Measurements from ENCODE around the gene HTR5A. TPM values are rescaled to one million over a fixed set of nuclear protein-coding genes. Genes with fewer than 3 reads are reported as not detected.
A peak's percentile ranks its signal among the peaks of the same experiment; 100 is the strongest.

The HTR5A gene
- total and polyA plus RNA-seq, 2 of the 13 experiments (the other 11 are each of a cell fraction or from before 2014, with no cell fraction given) = not detected

DNA sequence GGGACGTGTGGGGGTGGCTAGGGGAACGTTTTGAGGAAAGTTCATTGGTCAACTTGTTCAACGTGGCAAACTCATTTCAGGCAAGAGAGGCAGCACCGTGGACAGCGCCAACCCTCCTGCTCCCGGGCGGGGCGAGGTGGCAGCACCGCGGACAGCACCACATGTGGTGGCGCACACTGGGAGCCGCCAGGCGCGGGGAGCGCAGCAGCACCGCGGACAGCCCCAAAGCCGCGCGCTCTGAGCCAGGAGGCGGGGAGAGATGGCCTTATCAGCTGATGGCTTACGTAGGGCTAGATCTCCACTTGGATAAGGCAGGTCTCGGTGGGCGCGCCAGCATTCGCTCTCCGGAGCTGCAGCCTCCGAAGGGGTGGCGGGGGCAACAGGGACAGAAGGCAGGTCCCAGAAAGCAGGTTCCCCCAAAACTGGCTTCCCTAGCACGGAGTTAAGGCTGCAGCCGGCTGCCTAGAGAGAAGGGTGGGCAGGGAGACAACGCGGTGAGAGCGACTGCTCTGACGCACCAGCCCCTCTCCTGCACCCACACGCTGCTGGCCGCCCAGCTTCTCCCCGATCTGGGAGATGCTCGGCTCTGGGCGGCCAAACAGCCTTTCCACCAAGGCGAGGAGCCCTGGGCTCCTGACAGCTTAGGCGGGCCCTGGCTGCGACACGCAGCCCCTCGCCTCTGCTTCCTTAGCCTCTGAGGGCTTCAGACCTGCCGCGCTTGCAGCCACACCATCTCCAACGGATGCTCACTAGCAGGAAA, at the start of gene HTR5A (continued):
- TF ChIP-seq, protein P1, sequence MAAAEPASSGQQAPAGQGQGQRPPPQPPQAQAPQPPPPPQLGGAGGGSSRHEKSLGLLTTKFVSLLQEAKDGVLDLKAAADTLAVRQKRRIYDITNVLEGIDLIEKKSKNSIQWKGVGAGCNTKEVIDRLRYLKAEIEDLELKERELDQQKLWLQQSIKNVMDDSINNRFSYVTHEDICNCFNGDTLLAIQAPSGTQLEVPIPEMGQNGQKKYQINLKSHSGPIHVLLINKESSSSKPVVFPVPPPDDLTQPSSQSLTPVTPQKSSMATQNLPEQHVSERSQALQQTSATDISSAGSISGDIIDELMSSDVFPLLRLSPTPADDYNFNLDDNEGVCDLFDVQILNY (CRISPR knock-in tag; conservative IDR thresholded peaks at IDR 0.05) = peak; percentile 100
- TF ChIP-seq YEATS2 (CRISPR knock-in tag; IDR thresholded peaks at IDR 0.05; ENCODE audit: borderline replicate concordance) = peak; percentile 98
- TF ChIP-seq REPIN1 (CRISPR knock-in tag; IDR thresholded peaks at IDR 0.05; ENCODE audit: borderline replicate concordance, low read depth) = peak; percentile 100
- peak; percentile 100 for TF ChIP-seq NKX3-1 (CRISPR knock-in tag; IDR thresholded peaks at IDR 0.05)
- TF ChIP-seq, protein P2, sequence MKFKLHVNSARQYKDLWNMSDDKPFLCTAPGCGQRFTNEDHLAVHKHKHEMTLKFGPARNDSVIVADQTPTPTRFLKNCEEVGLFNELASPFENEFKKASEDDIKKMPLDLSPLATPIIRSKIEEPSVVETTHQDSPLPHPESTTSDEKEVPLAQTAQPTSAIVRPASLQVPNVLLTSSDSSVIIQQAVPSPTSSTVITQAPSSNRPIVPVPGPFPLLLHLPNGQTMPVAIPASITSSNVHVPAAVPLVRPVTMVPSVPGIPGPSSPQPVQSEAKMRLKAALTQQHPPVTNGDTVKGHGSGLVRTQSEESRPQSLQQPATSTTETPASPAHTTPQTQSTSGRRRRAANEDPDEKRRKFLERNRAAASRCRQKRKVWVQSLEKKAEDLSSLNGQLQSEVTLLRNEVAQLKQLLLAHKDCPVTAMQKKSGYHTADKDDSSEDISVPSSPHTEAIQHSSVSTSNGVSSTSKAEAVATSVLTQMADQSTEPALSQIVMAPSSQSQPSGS (CRISPR knock-in tag; IDR thresholded peaks at IDR 0.05) = peak; percentile 99
- peak; percentile 100 for TF ChIP-seq ZNF607 (CRISPR knock-in tag; IDR thresholded peaks at IDR 0.05; ENCODE audit: borderline replicate concordance)
- peak; percentile 83 for TF ChIP-seq CEBPG (CRISPR knock-in tag; IDR thresholded peaks at IDR 0.05)
- peak; percentile 99 for TF ChIP-seq ZNF501 (CRISPR knock-in tag; IDR thresholded peaks at IDR 0.05)
- TF ChIP-seq, protein P3, sequence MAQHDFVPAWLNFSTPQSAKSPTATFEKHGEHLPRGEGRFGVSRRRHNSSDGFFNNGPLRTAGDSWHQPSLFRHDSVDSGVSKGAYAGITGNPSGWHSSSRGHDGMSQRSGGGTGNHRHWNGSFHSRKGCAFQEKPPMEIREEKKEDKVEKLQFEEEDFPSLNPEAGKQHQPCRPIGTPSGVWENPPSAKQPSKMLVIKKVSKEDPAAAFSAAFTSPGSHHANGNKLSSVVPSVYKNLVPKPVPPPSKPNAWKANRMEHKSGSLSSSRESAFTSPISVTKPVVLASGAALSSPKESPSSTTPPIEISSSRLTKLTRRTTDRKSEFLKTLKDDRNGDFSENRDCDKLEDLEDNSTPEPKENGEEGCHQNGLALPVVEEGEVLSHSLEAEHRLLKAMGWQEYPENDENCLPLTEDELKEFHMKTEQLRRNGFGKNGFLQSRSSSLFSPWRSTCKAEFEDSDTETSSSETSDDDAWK (CRISPR knock-in tag; IDR thresholded peaks at IDR 0.05) = no peak
- TF ChIP-seq, protein P4, sequence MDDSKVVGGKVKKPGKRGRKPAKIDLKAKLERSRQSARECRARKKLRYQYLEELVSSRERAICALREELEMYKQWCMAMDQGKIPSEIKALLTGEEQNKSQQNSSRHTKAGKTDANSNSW (CRISPR knock-in tag; IDR thresholded peaks at IDR 0.05; ENCODE audit: borderline replicate concordance) = peak; percentile 100
- TF ChIP-seq, protein P5, sequence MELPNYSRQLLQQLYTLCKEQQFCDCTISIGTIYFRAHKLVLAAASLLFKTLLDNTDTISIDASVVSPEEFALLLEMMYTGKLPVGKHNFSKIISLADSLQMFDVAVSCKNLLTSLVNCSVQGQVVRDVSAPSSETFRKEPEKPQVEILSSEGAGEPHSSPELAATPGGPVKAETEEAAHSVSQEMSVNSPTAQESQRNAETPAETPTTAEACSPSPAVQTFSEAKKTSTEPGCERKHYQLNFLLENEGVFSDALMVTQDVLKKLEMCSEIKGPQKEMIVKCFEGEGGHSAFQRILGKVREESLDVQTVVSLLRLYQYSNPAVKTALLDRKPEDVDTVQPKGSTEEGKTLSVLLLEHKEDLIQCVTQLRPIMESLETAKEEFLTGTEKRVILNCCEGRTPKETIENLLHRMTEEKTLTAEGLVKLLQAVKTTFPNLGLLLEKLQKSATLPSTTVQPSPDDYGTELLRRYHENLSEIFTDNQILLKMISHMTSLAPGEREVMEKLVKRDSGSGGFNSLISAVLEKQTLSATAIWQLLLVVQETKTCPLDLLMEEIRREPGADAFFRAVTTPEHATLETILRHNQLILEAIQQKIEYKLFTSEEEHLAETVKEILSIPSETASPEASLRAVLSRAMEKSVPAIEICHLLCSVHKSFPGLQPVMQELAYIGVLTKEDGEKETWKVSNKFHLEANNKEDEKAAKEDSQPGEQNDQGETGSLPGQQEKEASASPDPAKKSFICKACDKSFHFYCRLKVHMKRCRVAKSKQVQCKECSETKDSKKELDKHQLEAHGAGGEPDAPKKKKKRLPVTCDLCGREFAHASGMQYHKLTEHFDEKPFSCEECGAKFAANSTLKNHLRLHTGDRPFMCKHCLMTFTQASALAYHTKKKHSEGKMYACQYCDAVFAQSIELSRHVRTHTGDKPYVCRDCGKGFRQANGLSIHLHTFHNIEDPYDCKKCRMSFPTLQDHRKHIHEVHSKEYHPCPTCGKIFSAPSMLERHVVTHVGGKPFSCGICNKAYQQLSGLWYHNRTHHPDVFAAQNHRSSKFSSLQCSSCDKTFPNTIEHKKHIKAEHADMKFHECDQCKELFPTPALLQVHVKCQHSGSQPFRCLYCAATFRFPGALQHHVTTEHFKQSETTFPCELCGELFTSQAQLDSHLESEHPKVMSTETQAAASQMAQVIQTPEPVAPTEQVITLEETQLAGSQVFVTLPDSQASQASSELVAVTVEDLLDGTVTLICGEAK (IDR thresholded peaks at IDR 0.05) = no peak
- TF ChIP-seq, protein P5 (CRISPR knock-in tag; IDR thresholded peaks at IDR 0.05) = peak; percentile 98
